HG03045 (cell line): ENCODE measurements around the gene ULK2.
"Not testable (repeated sequence)": the region's sequence is repeated elsewhere in the genome, so short reads cannot be mapped to it uniquely, and the experiment has no call there.

ENCODE experiments used
- ATAC-seq: cut with Tn5 transposase; IDR thresholded peaks from one replicate; pipeline ENCODE4 v1.9.1; 2021; ENCODE audit warnings: mild to moderate bottlenecking, moderate library complexity; ENCODE audit not compliant: unreplicated experiment

Gene ULK2

GRCh38 chr17:19769946-19770652 lies 97.6 kb downstream of the ULK2 start:
- no peak for ATAC-seq

GRCh38 chr17:19768046-19768782 lies 99.5 kb downstream of the ULK2 start:
- no peak for ATAC-seq

- no peak for ATAC-seq
Measured at GRCh38 chr17:19766421-19767270, 101.1 kb downstream of the ULK2 start.

- ATAC-seq: no peak
Measured at GRCh38 chr17:19766016-19766415, 101.7 kb downstream of the ULK2 start.

- ATAC-seq: not testable (repeated sequence)
Measured at GRCh38 chr17:19763991-19764390, 103.7 kb downstream of the ULK2 start.

GRCh38 chr17:19763416-19763815 lies 104.3 kb downstream of the ULK2 start:
- ATAC-seq: no peak

- ATAC-seq: no peak
Measured at GRCh38 chr17:19762515-19762961, 105.2 kb downstream of the ULK2 start.

GRCh38 chr17:19760746-19761145 lies 107.0 kb downstream of the ULK2 start:
- ATAC-seq: no peak

- ATAC-seq: no peak
Measured at GRCh38 chr17:19759568-19760549, 107.9 kb downstream of the ULK2 start.

DNA sequence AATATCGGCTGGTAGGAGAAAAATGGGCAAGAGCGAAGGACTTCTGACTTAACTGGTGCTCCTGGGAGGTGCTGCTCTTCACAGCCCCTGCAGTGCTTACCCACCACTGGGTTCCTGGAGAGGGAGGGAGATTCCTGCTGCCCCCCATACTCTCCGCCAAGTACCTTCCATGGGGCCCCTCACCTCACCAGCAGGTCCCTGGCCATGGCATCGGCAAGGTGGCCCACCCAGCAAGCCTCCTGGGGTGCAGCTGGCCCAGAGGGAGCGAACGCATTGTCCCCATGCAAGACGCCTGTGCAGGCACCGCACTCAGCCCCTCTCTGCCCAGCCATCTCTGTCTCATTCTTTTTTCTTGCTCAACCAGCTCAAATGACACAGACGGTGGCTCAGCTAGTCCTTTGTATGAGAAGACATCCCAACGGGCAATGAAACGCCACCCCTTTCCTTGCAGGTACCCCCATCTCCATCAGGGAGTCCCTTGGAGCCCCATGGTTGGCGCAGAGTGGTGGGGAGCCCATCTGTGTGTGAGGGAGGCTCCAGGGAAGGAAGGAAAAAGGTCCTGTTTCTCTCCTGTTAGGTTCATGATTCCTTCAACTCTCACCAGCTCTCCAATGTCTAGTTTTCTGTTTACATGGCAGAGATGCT lies 110.1 kb downstream of the ULK2 start:
- no peak for ATAC-seq

DNA sequence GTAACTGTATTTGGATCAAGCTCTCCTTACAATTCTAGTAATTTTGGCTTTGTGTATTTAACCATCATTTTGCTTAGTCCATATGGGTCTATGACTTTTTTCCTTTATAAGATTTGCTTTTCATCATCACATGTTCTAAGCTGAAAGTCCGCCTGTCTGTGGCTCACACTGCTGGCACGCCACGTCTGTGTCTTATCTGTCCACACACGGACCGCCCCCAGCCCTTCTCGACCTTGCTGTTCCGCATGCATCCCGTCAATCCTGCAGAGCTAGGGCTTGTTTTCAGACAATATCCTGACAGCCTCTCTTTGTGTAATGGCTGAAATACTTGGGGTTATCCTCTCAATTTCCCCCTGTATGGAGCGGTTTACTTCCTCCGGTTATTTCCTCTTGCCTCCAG lies 111.2 kb downstream of the ULK2 start:
- ATAC-seq: no peak

- ATAC-seq: no peak
Measured at GRCh38 chr17:19755821-19756510, 111.8 kb downstream of the ULK2 start.

GRCh38 chr17:19755392-19755791 lies 112.3 kb downstream of the ULK2 start:
- ATAC-seq: no peak

GRCh38 chr17:19753661-19754463 lies 113.9 kb downstream of the ULK2 start:
- ATAC-seq: no peak

GRCh38 chr17:19753051-19753509 lies 114.7 kb downstream of the ULK2 start:
- no peak for ATAC-seq

GRCh38 chr17:19752216-19753050 lies 115.3 kb downstream of the ULK2 start:
- ATAC-seq: no peak

- ATAC-seq: no peak
Measured at GRCh38 chr17:19750835-19751234, 116.9 kb downstream of the ULK2 start.
